Left ventricle myocardium inferior (tissue), 1 donor: Measurements from ENCODE around the gene BANK1. TPM values are rescaled to one million over a fixed set of nuclear protein-coding genes. Genes with fewer than 3 reads are reported as not detected.

Experiments used
- DNase-seq: peaks from one replicate; pipeline ENCODE4 v3.0.0-alpha.2; 2020
- H3K27ac ChIP-seq: fragments of 200-600 bp; replicated peaks from 2 replicates; pipeline ENCODE4 v1.8.0; 2021
- H3K27me3 ChIP-seq: fragments of 200-600 bp; 2 replicates; pipeline ENCODE4 v1.8.0; 2021; ENCODE audit warnings: low read depth
- H3K36me3 ChIP-seq: fragments of 200-600 bp; 2 replicates; pipeline ENCODE4 v1.8.0; 2021
- H3K4me1 ChIP-seq: fragments of 200-600 bp; 2 replicates; pipeline ENCODE4 v1.8.0; 2021
- H3K4me3 ChIP-seq: fragments of 200-600 bp; 2 replicates; pipeline ENCODE4 v1.8.0; 2021; ENCODE audit warnings: mild to moderate bottlenecking, moderate library complexity
- H3K9me3 ChIP-seq: fragments of 200-600 bp; replicated peaks from 2 replicates; pipeline ENCODE4 v1.8.0; 2021
- intact Hi-C: fragments of 100-400 bp; cut with micrococcal nuclease; formaldehyde crosslinking; loops from one replicate; pipeline ENCODE4 v1.11.0; 2022
- long read RNA-seq: library from polyadenylated mRNA; unstranded; transcript quantifications from one replicate; pipeline ENCODE4 v2.0.0, GENCODE V29; 2021
- total RNA-seq: library from RNA; stranded (reverse); fragmentation: NEBNext Ultra II Directional; extraction: Animal tissue kit (Norgen Biotek cat#: 25700); gene quantifications from one replicate; pipeline ENCODE4 v1.2.1, GENCODE V29; 2021
- TF ChIP-seq, protein P1 (sequence below): fragments of 200-600 bp; IDR thresholded peaks from 2 replicates; pipeline ENCODE4 v1.8.0; 2021; ENCODE audit warnings: antibody characterized with exemption, mild to moderate bottlenecking, borderline replicate concordance
- donor health status: DM: no; HTN: yes; CAD: no; lungs with severe emphysema.

The BANK1 gene, protein sequence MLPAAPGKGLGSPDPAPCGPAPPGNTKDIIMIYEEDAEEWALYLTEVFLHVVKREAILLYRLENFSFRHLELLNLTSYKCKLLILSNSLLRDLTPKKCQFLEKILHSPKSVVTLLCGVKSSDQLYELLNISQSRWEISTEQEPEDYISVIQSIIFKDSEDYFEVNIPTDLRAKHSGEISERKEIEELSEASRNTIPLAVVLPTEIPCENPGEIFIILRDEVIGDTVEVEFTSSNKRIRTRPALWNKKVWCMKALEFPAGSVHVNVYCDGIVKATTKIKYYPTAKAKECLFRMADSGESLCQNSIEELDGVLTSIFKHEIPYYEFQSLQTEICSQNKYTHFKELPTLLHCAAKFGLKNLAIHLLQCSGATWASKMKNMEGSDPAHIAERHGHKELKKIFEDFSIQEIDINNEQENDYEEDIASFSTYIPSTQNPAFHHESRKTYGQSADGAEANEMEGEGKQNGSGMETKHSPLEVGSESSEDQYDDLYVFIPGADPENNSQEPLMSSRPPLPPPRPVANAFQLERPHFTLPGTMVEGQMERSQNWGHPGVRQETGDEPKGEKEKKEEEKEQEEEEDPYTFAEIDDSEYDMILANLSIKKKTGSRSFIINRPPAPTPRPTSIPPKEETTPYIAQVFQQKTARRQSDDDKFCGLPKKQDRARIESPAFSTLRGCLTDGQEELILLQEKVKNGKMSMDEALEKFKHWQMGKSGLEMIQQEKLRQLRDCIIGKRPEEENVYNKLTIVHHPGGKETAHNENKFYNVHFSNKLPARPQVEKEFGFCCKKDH
- 0.08 TPM for total RNA-seq
- long read RNA-seq = 0 reads

DNA sequence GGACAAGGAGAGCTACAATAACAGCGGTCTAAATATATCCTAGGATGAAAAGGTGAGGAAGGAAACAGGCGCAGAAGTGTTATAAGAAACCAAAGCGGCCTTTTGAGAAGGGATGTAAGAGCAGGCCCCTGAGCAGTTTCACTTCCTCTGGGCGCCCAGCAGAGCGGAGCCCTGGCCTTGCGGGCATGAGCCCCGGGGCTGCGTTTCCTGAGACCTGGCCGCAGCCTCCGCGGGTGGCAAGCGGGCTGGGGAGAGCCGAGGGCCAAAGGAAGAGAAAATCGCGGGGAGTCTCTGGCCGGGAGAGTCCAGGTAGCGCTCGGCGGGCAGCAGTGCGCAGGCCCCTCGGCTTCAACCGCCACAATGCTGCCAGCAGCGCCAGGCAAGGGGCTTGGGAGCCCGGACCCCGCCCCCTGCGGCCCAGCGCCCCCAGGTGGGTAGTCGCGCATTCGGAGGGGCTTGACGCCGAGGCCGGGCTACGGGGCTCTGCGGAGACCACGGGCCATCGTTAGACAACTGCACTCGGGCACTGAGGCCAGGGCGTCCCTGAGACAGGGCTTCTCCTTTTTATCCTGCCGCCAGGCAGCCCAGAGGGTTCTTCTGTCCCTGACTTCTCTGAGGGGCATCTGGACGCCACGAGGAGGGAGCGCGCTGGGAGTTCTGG is at the start of gene BANK1:
Gene BANK1, plus strand, starts transcription at position 210 of the 661 bp plus-strand sequence. Its CDS starts 151 bp downstream, at position 361.
- peaks cover 42% of the 10 kb centered on the region for H3K27me3 ChIP-seq
- H3K4me3 ChIP-seq = peak within 1 kb of the TSS; percentile 62
- peaks cover 8% of the 10 kb centered on the region for H3K9me3 ChIP-seq
- intact Hi-C loops = no loop called here
- no peak within 1 kb of the TSS for H3K27ac ChIP-seq
- H3K4me1 ChIP-seq = peaks cover 6% of the 10 kb centered on the region
- peak; percentile 18 for DNase-seq
- TF ChIP-seq, protein P1, sequence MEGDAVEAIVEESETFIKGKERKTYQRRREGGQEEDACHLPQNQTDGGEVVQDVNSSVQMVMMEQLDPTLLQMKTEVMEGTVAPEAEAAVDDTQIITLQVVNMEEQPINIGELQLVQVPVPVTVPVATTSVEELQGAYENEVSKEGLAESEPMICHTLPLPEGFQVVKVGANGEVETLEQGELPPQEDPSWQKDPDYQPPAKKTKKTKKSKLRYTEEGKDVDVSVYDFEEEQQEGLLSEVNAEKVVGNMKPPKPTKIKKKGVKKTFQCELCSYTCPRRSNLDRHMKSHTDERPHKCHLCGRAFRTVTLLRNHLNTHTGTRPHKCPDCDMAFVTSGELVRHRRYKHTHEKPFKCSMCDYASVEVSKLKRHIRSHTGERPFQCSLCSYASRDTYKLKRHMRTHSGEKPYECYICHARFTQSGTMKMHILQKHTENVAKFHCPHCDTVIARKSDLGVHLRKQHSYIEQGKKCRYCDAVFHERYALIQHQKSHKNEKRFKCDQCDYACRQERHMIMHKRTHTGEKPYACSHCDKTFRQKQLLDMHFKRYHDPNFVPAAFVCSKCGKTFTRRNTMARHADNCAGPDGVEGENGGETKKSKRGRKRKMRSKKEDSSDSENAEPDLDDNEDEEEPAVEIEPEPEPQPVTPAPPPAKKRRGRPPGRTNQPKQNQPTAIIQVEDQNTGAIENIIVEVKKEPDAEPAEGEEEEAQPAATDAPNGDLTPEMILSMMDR = no peak
- no peaks in the 10 kb centered on the region for H3K36me3 ChIP-seq

DNA sequence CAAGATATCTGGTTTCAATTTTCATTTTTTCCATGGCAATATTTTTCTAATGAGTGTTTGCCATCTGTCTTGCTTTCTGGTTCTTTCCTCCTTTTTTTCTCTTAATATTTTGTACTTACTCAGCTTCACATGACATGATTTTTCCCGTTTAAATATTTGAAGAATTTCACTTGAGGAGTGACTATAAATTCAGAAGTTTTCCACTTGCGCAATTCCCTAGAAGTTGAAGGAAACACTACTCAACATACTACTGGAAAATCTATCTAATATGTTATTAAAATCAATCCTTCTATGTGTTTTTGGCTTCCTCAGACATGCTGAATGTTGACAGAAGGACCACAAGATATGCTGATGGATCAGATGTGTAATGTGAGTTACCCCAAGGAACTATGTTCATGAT is 36.8 kb upstream of the BANK1 start:
- intact Hi-C loops = no loop called here
- Histone ChIP-seq H3K9me3 (peaks cover 8% of the 10 kb centered on the region), H3K4me3 (no peak overlapping the region), H3K4me1 (no peaks in the 10 kb centered on the region), H3K27me3 (no peaks in the 10 kb centered on the region), H3K36me3 (no peaks in the 10 kb centered on the region), H3K27ac (no peak overlapping the region)
- DNase-seq = no peak
- TF ChIP-seq, protein P1 = no peak

DNA sequence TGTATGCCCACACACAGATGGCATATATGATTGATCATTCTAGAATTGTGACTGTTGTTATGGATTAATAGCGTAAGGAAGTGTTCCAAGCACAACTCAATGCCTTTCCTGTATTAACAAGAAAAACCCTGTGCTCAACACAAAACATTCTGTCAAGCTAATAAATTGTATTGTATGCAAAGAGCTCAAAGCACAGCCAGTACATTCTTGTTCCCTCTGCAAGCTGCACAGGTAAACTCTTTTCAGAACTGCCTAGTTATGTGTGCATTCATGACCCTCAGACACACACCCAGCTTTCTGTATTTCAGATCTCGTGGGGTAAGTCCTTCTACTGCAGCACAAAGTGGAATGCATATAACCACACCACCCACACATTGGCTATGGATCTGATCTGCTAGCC is 34.3 kb upstream of the BANK1 start:
- Histone ChIP-seq H3K27ac (no peak overlapping the region), H3K36me3 (no peaks in the 10 kb centered on the region), H3K4me1 (no peaks in the 10 kb centered on the region), H3K9me3 (peaks cover 8% of the 10 kb centered on the region), H3K4me3 (no peak overlapping the region), H3K27me3 (no peaks in the 10 kb centered on the region)
- DNase-seq = no peak
- TF ChIP-seq, protein P1 = no peak
- intact Hi-C loops = no loop called here

DNA sequence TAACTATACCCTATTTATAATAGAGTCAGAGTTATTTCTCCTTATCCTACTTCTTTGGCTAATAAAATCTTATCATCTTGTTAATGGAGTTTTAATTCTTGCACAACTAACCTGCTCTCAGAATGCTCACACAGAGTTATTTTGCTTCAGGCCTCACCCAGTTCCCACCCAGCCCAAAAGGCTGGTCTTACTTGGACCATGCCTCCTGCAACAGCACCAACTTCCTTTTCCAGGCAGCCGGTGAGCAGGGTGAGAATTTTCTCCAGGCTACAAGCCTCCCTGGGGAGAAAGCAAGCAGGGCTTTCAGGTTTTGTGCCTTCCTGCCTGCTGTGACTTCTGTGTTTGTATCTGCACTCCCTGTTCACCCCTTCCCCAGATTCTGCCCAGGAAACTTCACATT is 29.1 kb upstream of the BANK1 start:
- no peaks in the 10 kb centered on the region for H3K4me1 ChIP-seq

DNA sequence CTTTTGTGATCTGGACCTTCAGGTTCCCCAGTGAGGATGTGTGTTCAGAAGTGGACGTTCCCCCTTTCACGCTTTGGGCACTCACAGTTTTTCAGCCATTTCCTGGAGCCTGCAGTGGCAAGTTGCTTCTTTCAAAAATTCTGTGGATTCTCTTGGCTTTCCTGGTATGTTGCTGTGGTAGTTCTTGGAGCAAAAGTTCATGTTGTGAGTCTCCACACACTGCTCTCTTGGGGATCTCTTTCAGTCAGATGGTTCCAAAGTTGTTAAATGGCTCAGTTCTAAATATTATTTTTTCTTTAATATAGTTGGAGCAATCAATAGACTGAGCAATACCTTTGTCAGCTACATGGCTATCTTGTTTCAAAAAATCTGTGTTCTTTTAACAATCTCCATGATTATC is 28.5 kb upstream of the BANK1 start:
- Histone ChIP-seq H3K27ac (no peak overlapping the region), H3K27me3 (no peaks in the 10 kb centered on the region), H3K4me1 (no peaks in the 10 kb centered on the region), H3K9me3 (peaks cover 15% of the 10 kb centered on the region), H3K4me3 (no peak overlapping the region), H3K36me3 (no peaks in the 10 kb centered on the region)
- intact Hi-C loops = no loop called here
- TF ChIP-seq, protein P1 = no peak
- DNase-seq = no peak

More for the DNA sequence above, 29.1 kb upstream of the BANK1 start:
- TF ChIP-seq, protein P1 = no peak
- intact Hi-C loops = no loop called here
- no peak for DNase-seq
- no peaks in the 10 kb centered on the region for H3K27me3 ChIP-seq
- peaks cover 9% of the 10 kb centered on the region for H3K9me3 ChIP-seq
- H3K36me3 ChIP-seq = no peaks in the 10 kb centered on the region
- no peak overlapping the region for H3K4me3 ChIP-seq
- H3K27ac ChIP-seq = no peak overlapping the region
